ENCODE results near the gene MRPL37.

DNA sequence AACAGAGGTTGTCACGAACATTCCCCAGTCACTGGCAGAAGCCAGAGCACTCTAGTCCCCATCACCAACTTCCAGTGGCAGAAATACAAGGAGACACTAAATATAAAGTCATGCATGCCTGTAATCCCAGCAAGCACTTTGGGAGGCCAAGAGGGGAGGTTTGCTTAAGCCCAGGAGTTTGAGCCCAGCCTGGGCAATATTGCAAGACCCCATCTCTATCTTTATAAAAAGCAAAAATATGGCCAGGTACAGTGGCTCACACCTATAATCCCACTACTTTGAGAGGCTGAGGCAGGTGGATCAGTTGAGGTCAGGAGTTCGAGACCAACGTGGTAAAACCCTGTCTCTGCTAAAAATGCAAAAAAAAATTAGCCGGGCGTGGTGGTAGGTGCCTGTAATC, 6.5 kb upstream of the MRPL37 start:
- TF ChIP-seq, protein P1, sequence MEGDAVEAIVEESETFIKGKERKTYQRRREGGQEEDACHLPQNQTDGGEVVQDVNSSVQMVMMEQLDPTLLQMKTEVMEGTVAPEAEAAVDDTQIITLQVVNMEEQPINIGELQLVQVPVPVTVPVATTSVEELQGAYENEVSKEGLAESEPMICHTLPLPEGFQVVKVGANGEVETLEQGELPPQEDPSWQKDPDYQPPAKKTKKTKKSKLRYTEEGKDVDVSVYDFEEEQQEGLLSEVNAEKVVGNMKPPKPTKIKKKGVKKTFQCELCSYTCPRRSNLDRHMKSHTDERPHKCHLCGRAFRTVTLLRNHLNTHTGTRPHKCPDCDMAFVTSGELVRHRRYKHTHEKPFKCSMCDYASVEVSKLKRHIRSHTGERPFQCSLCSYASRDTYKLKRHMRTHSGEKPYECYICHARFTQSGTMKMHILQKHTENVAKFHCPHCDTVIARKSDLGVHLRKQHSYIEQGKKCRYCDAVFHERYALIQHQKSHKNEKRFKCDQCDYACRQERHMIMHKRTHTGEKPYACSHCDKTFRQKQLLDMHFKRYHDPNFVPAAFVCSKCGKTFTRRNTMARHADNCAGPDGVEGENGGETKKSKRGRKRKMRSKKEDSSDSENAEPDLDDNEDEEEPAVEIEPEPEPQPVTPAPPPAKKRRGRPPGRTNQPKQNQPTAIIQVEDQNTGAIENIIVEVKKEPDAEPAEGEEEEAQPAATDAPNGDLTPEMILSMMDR (IDR thresholded peaks at IDR 0.05; ENCODE audit: insufficient read depth, low read length, poor library complexity, severe bottlenecking) = no peak
- TF ChIP-seq EZH2phosphoT487 (conservative IDR thresholded peaks at IDR 0.05; ENCODE audit: low read length) = no peak
